Panc1 (cell line): ENCODE results near the gene KATNAL1. TPM values are rescaled to one million over a fixed set of nuclear protein-coding genes. Genes with fewer than 3 reads are reported as not detected.

Experiments used
- ATAC-seq: fragments of 200-7000 bp; cut with Tn5 transposase; 2 replicates; pipeline ENCODE4 v1.9.1; 2020; ENCODE audit warnings: mild to moderate bottlenecking, moderate library complexity
- BruUV-seq: library from RNA; stranded (reverse); fragments of 400-500 nt; replicated peaks from 2 replicates; lab custom pipeline; 2021; lab: Mats Ljungman, UMichigan
- CTCF ChIA-PET: fragments of 300-600 bp; sonication (Branson Sonifier 250); formaldehyde crosslinking; loops from one replicate; lab custom pipeline; 2022; ENCODE audit warnings: antibody characterized with exemption; lab: Charles Lee
- POLR2A ChIA-PET: fragments of 300-600 bp; sonication (Branson Sonifier 250); formaldehyde crosslinking; loops from one replicate; lab custom pipeline; 2022; ENCODE audit warnings: antibody characterized with exemption; lab: Charles Lee
- DNase-seq: peaks from one replicate; pipeline ENCODE4 v3.0.0-alpha.2; 2010; ENCODE audit warnings: low read depth, low spot score
- H3K27ac ChIP-seq: 2 replicates; pipeline ENCODE4 v1.5.1; 2011; ENCODE audit warnings: mild to moderate bottlenecking, low read length, inconsistent platforms
- H3K27me3 ChIP-seq: fragments of 200-500 bp; sonication (Bioruptor generic); 2 replicates; pipeline ENCODE4 v1.6.0; 2014; ENCODE audit warnings: low read length, inconsistent platforms; ENCODE audit not compliant: control insufficient read depth, insufficient read depth
- H3K36me3 ChIP-seq: fragments of 200-500 bp; sonication (Bioruptor generic); 2 replicates; pipeline ENCODE4 v1.5.1; 2014; ENCODE audit warnings: inconsistent platforms, mild to moderate bottlenecking, low read length, moderate library complexity; ENCODE audit not compliant: control insufficient read depth, insufficient read depth
- H3K4me1 ChIP-seq: 2 replicates; pipeline ENCODE4 v1.5.1; 2011; ENCODE audit warnings: inconsistent platforms, mild to moderate bottlenecking, low read length, moderate library complexity; ENCODE audit not compliant: control insufficient read depth, insufficient read depth
- H3K4me3 ChIP-seq, 2 experiments: 2 replicates each; pipeline ENCODE4 v1.5.1; 2011 to 2012; ENCODE audit warnings: low read depth in 2 of 2, low read length in 2 of 2, mild to moderate bottlenecking in 2 of 2, inconsistent platforms in 1 of 2, moderate library complexity in 1 of 2
- H3K9me3 ChIP-seq: fragments of 200-500 bp; sonication (Bioruptor generic); 2 replicates; pipeline ENCODE4 v1.5.1; 2014; ENCODE audit warnings: low read depth, mild to moderate bottlenecking, inconsistent platforms, low read length, moderate library complexity; ENCODE audit not compliant: control insufficient read depth, insufficient read depth
- CTCF ChIP-seq: fragments of 450-650 bp; IDR thresholded peaks from 2 replicates; pipeline ENCODE4 v1.5.1; 2017; ENCODE audit warnings: mild to moderate bottlenecking
- POLR2AphosphoS5 ChIP-seq: IDR thresholded peaks from 2 replicates; pipeline ENCODE4 v1.6.1; 2012; ENCODE audit warnings: mild to moderate bottlenecking, low read depth, low read length, moderate library complexity
- SIN3A ChIP-seq: IDR thresholded peaks from 2 replicates; pipeline ENCODE4 v1.6.1; 2012; ENCODE audit warnings: low read depth, mild to moderate bottlenecking, low read length, moderate library complexity, borderline replicate concordance; ENCODE audit not compliant: insufficient read depth
- TCF7L2 ChIP-seq: IDR thresholded peaks from 2 replicates; pipeline ENCODE4 v1.6.1; 2011; ENCODE audit warnings: mild to moderate bottlenecking, low read depth, low read length, inconsistent platforms
- in situ Hi-C: cut with HindIII; loops from 2 replicates; pipeline ENCODE4 v1.10.0; 2016; ENCODE audit warnings: low sequenced_read_pairs, low pct_unique_long_range_greater_than_20kb
- intact Hi-C: fragments of 100-400 bp; cut with micrococcal nuclease; formaldehyde crosslinking; loops from one replicate; pipeline ENCODE4 v1.10.0; 2022; ENCODE audit not compliant: unreplicated experiment
- total RNA-seq: library from RNA; stranded (reverse); gene quantifications from one replicate; pipeline ENCODE4 v1.2.1, GENCODE V29; 2021; ENCODE audit not compliant: unreplicated experiment
- TF ChIP-seq, protein P1 (sequence below), 2 experiments: IDR thresholded peaks; 2 replicates each; pipeline ENCODE4 v1.6.1; 2011 to 2012; ENCODE audit warnings: low read depth in 2 of 2, control low read depth in 1 of 2, low read length in 1 of 2, mild to moderate bottlenecking in 1 of 2, moderate library complexity in 1 of 2; ENCODE audit not compliant: insufficient read depth in 1 of 2

The KATNAL1 gene
- total RNA-seq, 1 experiment from 2014 or later: 34.3 TPM

DNA sequence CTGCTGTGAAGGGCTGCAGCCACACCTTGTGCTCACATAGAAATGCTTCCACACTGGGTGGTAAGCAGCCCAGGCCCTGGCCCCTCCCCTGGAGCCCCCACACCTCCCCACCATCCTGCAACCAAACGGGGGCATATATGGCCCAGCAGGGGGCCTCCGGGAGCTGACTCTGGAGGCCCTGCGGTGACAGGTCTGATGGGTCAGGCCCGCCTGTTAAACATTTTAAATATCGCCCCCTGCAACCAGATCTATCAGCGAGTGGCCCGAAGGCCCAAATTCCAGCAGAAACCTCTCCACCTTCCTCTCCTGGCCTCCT lies 48.0 kb upstream of the KATNAL1 start:
- in situ Hi-C loops (no loop called here), intact Hi-C loops (no loop called here)
- Histone ChIP-seq H3K27ac (no peak overlapping the region), H3K9me3 (peaks cover 3% of the 10 kb centered on the region; the same call in 1 of the 2 replicates), H3K36me3 (no peaks in the 10 kb centered on the region), H3K4me1 (no peaks in the 10 kb centered on the region), H3K27me3 (no peaks in the 10 kb centered on the region), H3K4me3 (no peak overlapping the region)
- DNase-seq: no peak
- ChIA-PET CTCF (no interaction called here), POLR2A (no interaction called here)
- no TSS peak for BruUV-seq
- ATAC-seq: no peak
- no peak for TF ChIP-seq SIN3A
- peak; percentile 36 for TF ChIP-seq CTCF

- H3K27ac ChIP-seq: no peak overlapping the region
- BruUV-seq: no TSS peak
- H3K36me3 ChIP-seq: no peaks in the 10 kb centered on the region
- TF ChIP-seq, protein P1, sequence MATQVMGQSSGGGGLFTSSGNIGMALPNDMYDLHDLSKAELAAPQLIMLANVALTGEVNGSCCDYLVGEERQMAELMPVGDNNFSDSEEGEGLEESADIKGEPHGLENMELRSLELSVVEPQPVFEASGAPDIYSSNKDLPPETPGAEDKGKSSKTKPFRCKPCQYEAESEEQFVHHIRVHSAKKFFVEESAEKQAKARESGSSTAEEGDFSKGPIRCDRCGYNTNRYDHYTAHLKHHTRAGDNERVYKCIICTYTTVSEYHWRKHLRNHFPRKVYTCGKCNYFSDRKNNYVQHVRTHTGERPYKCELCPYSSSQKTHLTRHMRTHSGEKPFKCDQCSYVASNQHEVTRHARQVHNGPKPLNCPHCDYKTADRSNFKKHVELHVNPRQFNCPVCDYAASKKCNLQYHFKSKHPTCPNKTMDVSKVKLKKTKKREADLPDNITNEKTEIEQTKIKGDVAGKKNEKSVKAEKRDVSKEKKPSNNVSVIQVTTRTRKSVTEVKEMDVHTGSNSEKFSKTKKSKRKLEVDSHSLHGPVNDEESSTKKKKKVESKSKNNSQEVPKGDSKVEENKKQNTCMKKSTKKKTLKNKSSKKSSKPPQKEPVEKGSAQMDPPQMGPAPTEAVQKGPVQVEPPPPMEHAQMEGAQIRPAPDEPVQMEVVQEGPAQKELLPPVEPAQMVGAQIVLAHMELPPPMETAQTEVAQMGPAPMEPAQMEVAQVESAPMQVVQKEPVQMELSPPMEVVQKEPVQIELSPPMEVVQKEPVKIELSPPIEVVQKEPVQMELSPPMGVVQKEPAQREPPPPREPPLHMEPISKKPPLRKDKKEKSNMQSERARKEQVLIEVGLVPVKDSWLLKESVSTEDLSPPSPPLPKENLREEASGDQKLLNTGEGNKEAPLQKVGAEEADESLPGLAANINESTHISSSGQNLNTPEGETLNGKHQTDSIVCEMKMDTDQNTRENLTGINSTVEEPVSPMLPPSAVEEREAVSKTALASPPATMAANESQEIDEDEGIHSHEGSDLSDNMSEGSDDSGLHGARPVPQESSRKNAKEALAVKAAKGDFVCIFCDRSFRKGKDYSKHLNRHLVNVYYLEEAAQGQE (IDR thresholded peaks at IDR 0.05; ENCODE audit: insufficient read depth in 1 of 2, low read depth in 2 of 2, low read length in 1 of 2): no peak
- TF ChIP-seq TCF7L2 (no peak), SIN3A (no peak), CTCF (no peak), POLR2AphosphoS5 (no peak)
- H3K9me3 ChIP-seq: peaks cover 3% of the 10 kb centered on the region; the same call in 1 of the 2 replicates
- H3K4me1 ChIP-seq: no peaks in the 10 kb centered on the region
- no peak overlapping the region for H3K4me3 ChIP-seq
- in situ Hi-C loops (no loop called here), intact Hi-C loops (no loop called here)
- POLR2A ChIA-PET: no interaction called here
- no peak for ATAC-seq
- H3K27me3 ChIP-seq: no peaks in the 10 kb centered on the region
- CTCF ChIA-PET: no interaction called here
- DNase-seq: no peak
Observed at GRCh38 chr13:30354493-30355383, 47.4 kb upstream of the KATNAL1 start.
